Measurements from ENCODE around the gene DNAI2.

Gene DNAI2

DNA sequence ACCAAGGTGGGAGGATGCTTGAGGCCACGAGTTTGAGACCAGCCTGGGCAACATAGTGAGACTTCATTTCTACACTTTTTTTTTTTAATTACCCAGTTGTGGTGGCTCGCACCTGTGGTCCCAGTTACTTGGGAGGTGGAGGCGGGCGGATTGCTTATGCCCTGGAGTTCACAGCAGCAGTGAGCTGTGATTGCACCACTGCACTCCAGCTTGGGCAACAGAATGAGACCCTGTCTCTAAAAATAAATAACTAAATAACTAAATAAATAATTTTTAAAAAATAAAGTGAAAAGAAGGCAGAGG is 9.3 kb downstream of the DNAI2 start:
- TF ChIP-seq CTCF (IDR thresholded peaks at IDR 0.05; ENCODE audit: low read length): no peak
- no peak for TF ChIP-seq EZH2 (IDR thresholded peaks at IDR 0.05; ENCODE audit: borderline replicate concordance, low read length)
- Histone ChIP-seq H3K4me2 (ENCODE audit: low read length) (no peak overlapping the region), H3F3A (ENCODE audit: insufficient read depth, low read length) (no peaks in the 10 kb centered on the region), H3K79me2 (ENCODE audit: insufficient read depth, low read length) (no peaks in the 10 kb centered on the region), H3K9me2 (ENCODE audit: low read depth, low read length) (no peaks in the 10 kb centered on the region), H2AFZ (ENCODE audit: low read length) (no peak overlapping the region), H4K20me1 (ENCODE audit: insufficient read depth, low read length) (no peaks in the 10 kb centered on the region), H3K27me3 (ENCODE audit: insufficient read depth, low read length) (peaks cover 3% of the 10 kb centered on the region; the same call in 1 of the 2 replicates), H3K27ac (ENCODE audit: low read depth, low read length, poor library complexity, severe bottlenecking) (no peak overlapping the region), H3K4me1 (ENCODE audit: insufficient read depth, low read length, severe bottlenecking) (no peaks in the 10 kb centered on the region), H3K36me3 (ENCODE audit: insufficient read depth, low read length) (no peaks in the 10 kb centered on the region), H3K4me3 (ENCODE audit: low read depth, low read length, poor library complexity, severe bottlenecking) (no peak overlapping the region), H3K9me3 (ENCODE audit: low read length) (no peaks in the 10 kb centered on the region), H3K9ac (ENCODE audit: low read length) (no peak overlapping the region)

GRCh38 chr17:74287031-74287602 is 13.1 kb downstream of the DNAI2 start:
- H3K9ac ChIP-seq (ENCODE audit: low read length): no peak overlapping the region
- H3F3A ChIP-seq (ENCODE audit: insufficient read depth, low read length): no peaks in the 10 kb centered on the region
- H3K27me3 ChIP-seq (ENCODE audit: insufficient read depth, low read length): peaks cover 3% of the 10 kb centered on the region; the same call in 1 of the 2 replicates
- H3K36me3 ChIP-seq (ENCODE audit: insufficient read depth, low read length): no peaks in the 10 kb centered on the region
- H2AFZ ChIP-seq (ENCODE audit: low read length): no peak overlapping the region
- H3K79me2 ChIP-seq (ENCODE audit: insufficient read depth, low read length): no peaks in the 10 kb centered on the region
- no peaks in the 10 kb centered on the region for H4K20me1 ChIP-seq (ENCODE audit: insufficient read depth, low read length)
- H3K9me3 ChIP-seq (ENCODE audit: low read length): no peaks in the 10 kb centered on the region
- TF ChIP-seq EZH2 (IDR thresholded peaks at IDR 0.05; ENCODE audit: borderline replicate concordance, low read length) (no peak), CTCF (IDR thresholded peaks at IDR 0.05; ENCODE audit: low read length) (no peak)
- no peak overlapping the region for H3K4me3 ChIP-seq (ENCODE audit: low read depth, low read length, poor library complexity, severe bottlenecking)
- H3K4me1 ChIP-seq (ENCODE audit: insufficient read depth, low read length, severe bottlenecking): no peaks in the 10 kb centered on the region
- no peak overlapping the region for H3K4me2 ChIP-seq (ENCODE audit: low read length)
- no peaks in the 10 kb centered on the region for H3K9me2 ChIP-seq (ENCODE audit: low read depth, low read length)
- no peak overlapping the region for H3K27ac ChIP-seq (ENCODE audit: low read depth, low read length, poor library complexity, severe bottlenecking)

DNA sequence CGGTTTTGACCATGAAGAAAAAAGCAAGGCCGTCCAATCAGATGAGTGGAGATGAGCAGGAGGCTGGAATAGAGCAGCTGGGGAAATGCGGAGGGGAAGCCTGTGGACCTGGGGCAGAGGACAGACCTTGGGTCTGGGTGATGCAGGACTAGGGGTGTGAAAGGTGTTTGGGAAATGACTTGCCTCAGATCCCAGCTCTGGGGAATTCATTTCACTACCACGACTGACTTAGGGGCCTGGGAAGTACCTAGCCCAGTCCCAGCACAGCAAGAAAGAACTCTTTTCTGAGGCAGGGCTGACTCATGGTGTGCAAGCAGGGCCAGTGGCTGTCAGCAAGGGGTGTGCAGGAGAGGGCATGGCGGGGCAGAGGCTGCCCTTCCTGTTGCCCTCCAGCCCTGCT is 14.8 kb downstream of the DNAI2 start:
- Histone ChIP-seq H3K4me1 (ENCODE audit: insufficient read depth, low read length, severe bottlenecking) (no peaks in the 10 kb centered on the region), H3K4me2 (ENCODE audit: low read length) (no peak overlapping the region), H3K27ac (ENCODE audit: low read depth, low read length, poor library complexity, severe bottlenecking) (no peak overlapping the region), H4K20me1 (ENCODE audit: insufficient read depth, low read length) (no peaks in the 10 kb centered on the region), H3K4me3 (ENCODE audit: low read depth, low read length, poor library complexity, severe bottlenecking) (no peak overlapping the region), H3F3A (ENCODE audit: insufficient read depth, low read length) (no peaks in the 10 kb centered on the region), H3K27me3 (ENCODE audit: insufficient read depth, low read length) (no peaks in the 10 kb centered on the region), H3K9ac (ENCODE audit: low read length) (no peak overlapping the region), H3K9me3 (ENCODE audit: low read length) (no peaks in the 10 kb centered on the region), H3K9me2 (ENCODE audit: low read depth, low read length) (no peaks in the 10 kb centered on the region), H3K36me3 (ENCODE audit: insufficient read depth, low read length) (no peaks in the 10 kb centered on the region), H2AFZ (ENCODE audit: low read length) (no peak overlapping the region), H3K79me2 (ENCODE audit: insufficient read depth, low read length) (no peaks in the 10 kb centered on the region)
- TF ChIP-seq CTCF (IDR thresholded peaks at IDR 0.05; ENCODE audit: low read length) (no peak), EZH2 (IDR thresholded peaks at IDR 0.05; ENCODE audit: borderline replicate concordance, low read length) (no peak)
